Mesothelial cell of epicardium (in vitro differentiated cells): Measurements from ENCODE around the gene CORIN. TPM values are rescaled to one million over a fixed set of nuclear protein-coding genes. Genes with fewer than 3 reads are reported as not detected.
"Not testable (repeated sequence)": the region's sequence is repeated elsewhere in the genome, so short reads cannot be mapped to it uniquely, and the experiment has no call there.

ENCODE experiments used
- DNase-seq, 2 experiments: peaks; one replicate each; pipeline ENCODE4 v3.0.0; 2021; ENCODE audit warnings: low spot score in 2 of 2; ENCODE audit not compliant: unreplicated experiment in 2 of 2
- H3K27ac Mint-ChIP-seq: 2 replicates; pipeline ENCODE4 v1.8.0; 2021; ENCODE audit warnings: mixed read lengths
- H3K27me3 Mint-ChIP-seq: 2 replicates; pipeline ENCODE4 v1.8.0; 2021; ENCODE audit warnings: low read depth, mixed read lengths
- H3K36me3 Mint-ChIP-seq: 2 replicates; pipeline ENCODE4 v1.8.0; 2021; ENCODE audit warnings: mixed read lengths
- H3K4me1 Mint-ChIP-seq: 2 replicates; pipeline ENCODE4 v1.8.0; 2021; ENCODE audit warnings: mixed read lengths
- H3K4me3 Mint-ChIP-seq: 2 replicates; pipeline ENCODE4 v1.8.0; 2021; ENCODE audit warnings: mild to moderate bottlenecking, moderate library complexity, mixed read lengths
- H3K9me3 Mint-ChIP-seq: 2 replicates; pipeline ENCODE4 v1.8.0; 2021; ENCODE audit warnings: mixed read lengths
- CTCF ChIP-seq: fragments of 200-600 bp; sonication (generic); IDR thresholded peaks from one replicate; pipeline ENCODE4 v1.5.0; 2021; ENCODE audit warnings: antibody characterized with exemption; ENCODE audit not compliant: unreplicated experiment
- total RNA-seq: library from RNA; stranded (reverse); gene quantifications from 3 replicates; pipeline ENCODE4 v1.2.1, GENCODE V29; 2021

CORIN gene
- total RNA-seq, 1 donor from 2014 or later: 1.5 TPM

GRCh38 chr4:47786958-47787370, 50.9 kb downstream of the CORIN start:
- no peak for TF ChIP-seq CTCF
- H3K4me3 Mint-ChIP-seq: no peak overlapping the region
- no peak for DNase-seq
- H3K36me3 Mint-ChIP-seq: no peaks in the 10 kb centered on the region
- peaks cover 1% of the 10 kb centered on the region for H3K27me3 Mint-ChIP-seq
- H3K27ac Mint-ChIP-seq: no peak overlapping the region
- H3K9me3 Mint-ChIP-seq: peaks cover 4% of the 10 kb centered on the region
- H3K4me1 Mint-ChIP-seq: no peaks in the 10 kb centered on the region

GRCh38 chr4:47785153-47785552, 52.7 kb downstream of the CORIN start:
- Mint-ChIP-seq H3K4me1 (no peaks in the 10 kb centered on the region), H3K9me3 (peaks cover 3% of the 10 kb centered on the region), H3K27ac (no peak overlapping the region), H3K4me3 (no peak overlapping the region), H3K36me3 (no peaks in the 10 kb centered on the region), H3K27me3 (peaks cover 2% of the 10 kb centered on the region)
- no peak for TF ChIP-seq CTCF
- DNase-seq: no peak

- Mint-ChIP-seq H3K27me3 (peaks cover 2% of the 10 kb centered on the region), H3K4me1 (no peaks in the 10 kb centered on the region), H3K4me3 (no peak overlapping the region), H3K27ac (no peak overlapping the region), H3K36me3 (no peaks in the 10 kb centered on the region), H3K9me3 (peaks cover 4% of the 10 kb centered on the region)
- no peak for TF ChIP-seq CTCF
- DNase-seq: no peak
Measured at GRCh38 chr4:47784222-47784621, 53.6 kb downstream of the CORIN start.

GRCh38 chr4:47776353-47776752, 61.5 kb downstream of the CORIN start:
- no peaks in the 10 kb centered on the region for H3K36me3 Mint-ChIP-seq

GRCh38 chr4:47774079-47774478, 63.8 kb downstream of the CORIN start:
- no peak overlapping the region for H3K4me3 Mint-ChIP-seq
- H3K36me3 Mint-ChIP-seq: no peaks in the 10 kb centered on the region
- no peaks in the 10 kb centered on the region for H3K27me3 Mint-ChIP-seq
- H3K9me3 Mint-ChIP-seq: peaks cover 6% of the 10 kb centered on the region
- no peak overlapping the region for H3K27ac Mint-ChIP-seq
- no peaks in the 10 kb centered on the region for H3K4me1 Mint-ChIP-seq
- DNase-seq: no peak
- TF ChIP-seq CTCF: no peak

More at GRCh38 chr4:47776353-47776752, 61.5 kb downstream of the CORIN start:
- Mint-ChIP-seq H3K4me1 (no peaks in the 10 kb centered on the region), H3K4me3 (no peak overlapping the region), H3K9me3 (peaks cover 4% of the 10 kb centered on the region), H3K27me3 (peaks cover 1% of the 10 kb centered on the region), H3K27ac (no peak overlapping the region)
- no peak for DNase-seq
- TF ChIP-seq CTCF: no peak

GRCh38 chr4:47771020-47771419, 66.8 kb downstream of the CORIN start:
- no peak for DNase-seq
- Mint-ChIP-seq H3K4me1 (no peaks in the 10 kb centered on the region), H3K36me3 (no peaks in the 10 kb centered on the region), H3K27ac (no peak overlapping the region), H3K27me3 (no peaks in the 10 kb centered on the region), H3K9me3 (peaks cover 10% of the 10 kb centered on the region), H3K4me3 (no peak overlapping the region)
- TF ChIP-seq CTCF: no peak

- H3K9me3 Mint-ChIP-seq, H3K36me3 Mint-ChIP-seq: not testable (repeated sequence)
Measured at GRCh38 chr4:47767956-47768355, 69.9 kb downstream of the CORIN start.

More at GRCh38 chr4:47767956-47768355, 69.9 kb downstream of the CORIN start:
- not testable (repeated sequence) for H3K27me3 Mint-ChIP-seq, DNase-seq, H3K4me3 Mint-ChIP-seq, H3K4me1 Mint-ChIP-seq, H3K27ac Mint-ChIP-seq
